ENCODE data around the gene DMPK. TPM values are rescaled to one million over a fixed set of nuclear protein-coding genes. Genes with fewer than 3 reads are reported as not detected.

Gene DMPK
- total RNA-seq, 2 donors from 2014 or later, result 52.8 to 88.2 TPM

DNA sequence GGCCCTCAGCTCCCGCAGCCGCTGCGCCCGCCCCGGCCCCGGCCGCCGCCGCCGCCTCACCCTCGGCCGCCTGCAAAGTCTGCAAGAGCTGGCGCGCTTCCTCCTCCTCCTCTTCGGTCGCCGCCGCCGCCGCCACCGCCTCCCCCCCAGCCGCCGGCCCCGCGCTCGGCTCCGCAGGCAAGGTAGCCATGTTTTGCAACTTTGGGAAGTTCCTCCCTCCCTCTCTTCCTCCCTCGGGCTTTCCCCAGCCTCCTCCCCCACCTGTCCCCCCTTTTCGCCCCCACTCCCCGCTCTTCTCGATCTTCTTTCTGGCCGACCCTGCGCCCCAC lies 13.7 kb downstream of the DMPK start:
- Histone ChIP-seq H3K9me3 (no peaks in the 10 kb centered on the region), H3K27me3 (replicated peaks; ENCODE audit: insufficient read depth) (no peaks in the 10 kb centered on the region), H3K4me1 (replicated peaks) (peaks cover 34% of the 10 kb centered on the region), H3K27ac (peak overlapping the region; percentile 97 to 99), H3K36me3 (no peaks in the 10 kb centered on the region), H3K4me3 (peak overlapping the region; percentile 79 to 83)
- 1% methylated on average over 33 of the region's 33 CpGs for WGBS
- intact Hi-C loops (cut with DNase I), result loop anchor here (5.0 kb wide), 2 partner anchors 51 to 76 kb away; partner anchors contain the start of genes QPCTL and SNRPD2
- DNase-seq (ENCODE audit: low spot score), result no peak
- TF ChIP-seq, protein P1, sequence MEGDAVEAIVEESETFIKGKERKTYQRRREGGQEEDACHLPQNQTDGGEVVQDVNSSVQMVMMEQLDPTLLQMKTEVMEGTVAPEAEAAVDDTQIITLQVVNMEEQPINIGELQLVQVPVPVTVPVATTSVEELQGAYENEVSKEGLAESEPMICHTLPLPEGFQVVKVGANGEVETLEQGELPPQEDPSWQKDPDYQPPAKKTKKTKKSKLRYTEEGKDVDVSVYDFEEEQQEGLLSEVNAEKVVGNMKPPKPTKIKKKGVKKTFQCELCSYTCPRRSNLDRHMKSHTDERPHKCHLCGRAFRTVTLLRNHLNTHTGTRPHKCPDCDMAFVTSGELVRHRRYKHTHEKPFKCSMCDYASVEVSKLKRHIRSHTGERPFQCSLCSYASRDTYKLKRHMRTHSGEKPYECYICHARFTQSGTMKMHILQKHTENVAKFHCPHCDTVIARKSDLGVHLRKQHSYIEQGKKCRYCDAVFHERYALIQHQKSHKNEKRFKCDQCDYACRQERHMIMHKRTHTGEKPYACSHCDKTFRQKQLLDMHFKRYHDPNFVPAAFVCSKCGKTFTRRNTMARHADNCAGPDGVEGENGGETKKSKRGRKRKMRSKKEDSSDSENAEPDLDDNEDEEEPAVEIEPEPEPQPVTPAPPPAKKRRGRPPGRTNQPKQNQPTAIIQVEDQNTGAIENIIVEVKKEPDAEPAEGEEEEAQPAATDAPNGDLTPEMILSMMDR (IDR thresholded peaks at IDR 0.05), result no peak
- TF ChIP-seq POLR2A (IDR thresholded peaks at IDR 0.05), result no peak
- TF ChIP-seq POLR2AphosphoS5 (IDR thresholded peaks at IDR 0.05), result no peak

DNA sequence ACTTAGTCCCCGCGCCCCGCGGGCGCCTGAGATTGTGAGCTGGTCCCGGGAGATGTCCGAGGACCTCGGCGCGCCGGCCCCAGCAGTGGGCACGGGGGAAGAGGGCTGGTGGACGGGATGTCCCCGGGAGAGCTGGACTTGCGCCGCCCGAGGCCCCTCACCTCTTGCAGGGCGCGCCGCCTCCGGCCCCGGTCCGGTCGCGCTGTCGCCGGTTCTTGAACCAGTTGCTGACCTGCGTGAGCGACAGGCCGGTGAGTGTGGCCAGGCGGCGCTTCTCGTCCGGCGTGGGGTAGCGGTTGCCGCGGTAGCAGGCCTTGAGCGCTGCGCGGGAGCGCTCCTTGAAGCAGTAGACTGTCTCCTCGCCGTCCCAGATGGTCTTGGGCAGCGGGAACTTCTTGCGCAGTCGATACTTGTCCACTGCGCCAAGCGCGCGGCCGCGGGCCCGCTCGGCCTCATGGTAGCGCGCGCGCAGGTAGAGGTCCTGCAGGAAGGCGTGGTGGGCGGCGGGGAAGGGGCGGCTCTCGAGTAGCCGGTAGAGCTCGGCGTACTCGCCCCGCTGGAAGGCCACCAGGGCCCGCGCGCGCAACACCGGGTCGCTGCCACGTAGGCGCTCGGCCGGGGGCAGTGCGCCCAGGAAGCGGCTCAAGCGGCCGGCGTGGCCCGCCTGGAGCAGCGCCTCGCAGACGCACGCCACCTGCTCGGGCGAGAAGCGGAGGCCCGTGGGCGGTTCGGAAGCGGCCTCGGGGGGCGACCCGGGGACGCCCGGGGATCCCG lies 14.2 kb downstream of the DMPK start:
- Histone ChIP-seq H3K4me1 (replicated peaks) (peaks cover 34% of the 10 kb centered on the region), H3K27ac (peak overlapping the region; percentile 97 to 99), H3K36me3 (no peaks in the 10 kb centered on the region), H3K4me3 (peak overlapping the region; percentile 79 to 83), H3K27me3 (replicated peaks; ENCODE audit: insufficient read depth) (no peaks in the 10 kb centered on the region), H3K9me3 (no peaks in the 10 kb centered on the region)
- DNase-seq (ENCODE audit: low spot score), result peak; percentile 73
- under 1% methylated on average over 64 of the region's 102 CpGs for WGBS
- TF ChIP-seq, protein P1 (IDR thresholded peaks at IDR 0.05), result peak in 1 of 4 experiments; percentile 6
- TF ChIP-seq POLR2A (IDR thresholded peaks at IDR 0.05) (peak; percentile 28), POLR2AphosphoS5 (IDR thresholded peaks at IDR 0.05) (peak; percentile 49)
- intact Hi-C loops (cut with DNase I), result loop anchor here (5.0 kb wide), 2 partner anchors 51 to 76 kb away; partner anchors contain the start of genes QPCTL and SNRPD2

DNA sequence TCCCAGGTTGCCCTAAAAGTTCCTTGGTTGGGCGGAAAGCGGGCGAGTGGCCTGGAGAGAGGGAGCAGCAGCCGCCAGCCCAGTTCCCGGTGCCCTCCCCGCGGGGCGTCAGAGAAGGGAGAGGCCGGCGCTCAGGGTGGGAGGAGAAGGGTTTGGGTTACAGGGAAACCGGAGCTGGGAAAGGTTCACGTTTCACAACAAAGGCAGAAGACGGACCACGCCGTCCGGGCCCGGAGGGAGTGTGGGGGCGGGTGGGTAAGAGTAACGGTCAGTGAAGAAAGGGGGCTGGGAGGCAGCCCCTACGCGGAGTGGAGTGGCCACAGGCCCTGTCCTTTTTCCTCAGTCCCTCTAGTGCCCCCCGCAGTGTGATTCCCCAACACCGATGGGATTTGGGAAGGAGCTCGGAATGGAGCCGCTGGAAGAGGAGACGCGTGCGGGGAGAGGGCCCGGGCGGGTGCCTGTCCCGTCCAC lies 14.8 kb downstream of the DMPK start:
- no peaks in the 10 kb centered on the region for H3K36me3 ChIP-seq
- under 1% methylated on average over 31 of the region's 31 CpGs for WGBS
- H3K27me3 ChIP-seq (replicated peaks; ENCODE audit: insufficient read depth), result no peaks in the 10 kb centered on the region
- intact Hi-C loops (cut with DNase I), result loop anchor here (5.0 kb wide), 2 partner anchors 50 to 75 kb away; partner anchors contain the start of genes QPCTL and SNRPD2
- TF ChIP-seq POLR2A (IDR thresholded peaks at IDR 0.05), result peak; percentile 91
- TF ChIP-seq, protein P1 (IDR thresholded peaks at IDR 0.05), result peak in 1 of 4 experiments; percentile 6
- TF ChIP-seq POLR2AphosphoS5 (IDR thresholded peaks at IDR 0.05), result peak; percentile 91
- peak overlapping the region; percentile 97 to 99 for H3K27ac ChIP-seq
- peak overlapping the region; percentile 79 to 83 for H3K4me3 ChIP-seq
- peaks cover 34% of the 10 kb centered on the region for H3K4me1 ChIP-seq (replicated peaks)
- DNase-seq (ENCODE audit: low spot score), result peak; percentile 83
- H3K9me3 ChIP-seq, result no peaks in the 10 kb centered on the region

DNA sequence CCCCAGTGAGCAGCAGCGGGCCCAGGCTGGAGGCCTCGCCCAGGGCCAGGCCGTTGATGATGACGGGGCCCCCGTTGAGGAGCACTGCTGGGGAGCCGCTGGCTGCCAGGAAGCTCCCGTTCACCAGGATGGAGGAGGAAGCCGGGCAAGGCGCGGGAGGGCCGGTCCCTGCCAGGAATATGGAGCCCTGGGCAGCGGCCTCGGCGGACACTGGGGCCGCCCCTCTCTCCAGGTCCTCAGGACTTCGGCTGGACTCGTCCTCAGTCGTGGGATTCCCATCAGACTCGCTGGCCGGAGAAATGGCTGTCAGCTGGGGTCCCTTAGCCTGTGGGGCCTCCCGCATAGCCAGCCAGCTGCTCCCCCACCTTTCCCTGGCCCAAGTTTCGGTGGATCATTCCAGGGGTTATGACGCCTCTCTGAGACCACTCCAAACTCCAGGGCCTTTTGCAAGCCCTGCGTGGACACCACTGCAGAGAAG lies 15.4 kb downstream of the DMPK start:
- H3K4me3 ChIP-seq, result peak overlapping the region; percentile 79 to 83
- TF ChIP-seq POLR2A (IDR thresholded peaks at IDR 0.05), result no peak
- TF ChIP-seq POLR2AphosphoS5 (IDR thresholded peaks at IDR 0.05), result no peak
- TF ChIP-seq, protein P1 (IDR thresholded peaks at IDR 0.05), result no peak
- peaks cover 34% of the 10 kb centered on the region for H3K4me1 ChIP-seq (replicated peaks)
- no peaks in the 10 kb centered on the region for H3K9me3 ChIP-seq
- H3K27ac ChIP-seq, result peak overlapping the region; percentile 97 to 99
- H3K27me3 ChIP-seq (replicated peaks; ENCODE audit: insufficient read depth), result no peaks in the 10 kb centered on the region
- WGBS, result 7% methylated on average over 22 of the region's 24 CpGs
- intact Hi-C loops (cut with DNase I), result loop anchor here (5.0 kb wide), 2 partner anchors 50 to 75 kb away; partner anchors contain the start of genes QPCTL and SNRPD2
- H3K36me3 ChIP-seq, result no peaks in the 10 kb centered on the region
- DNase-seq (ENCODE audit: low spot score), result no peak
